IMR-90 (cell line): ENCODE data around the gene ROBO3. TPM values are rescaled to one million over a fixed set of nuclear protein-coding genes. Genes with fewer than 3 reads are reported as not detected.
A peak's percentile ranks its signal among the peaks of the same experiment; 100 is the strongest.

Experiments
- ATAC-seq: fragments of 200-7000 bp; cut with Tn5 transposase; 2 replicates; pipeline ENCODE4 v1.9.1; 2020; ENCODE audit warnings: low read depth, mild to moderate bottlenecking, moderate library complexity
- BruUV-seq: library from RNA; stranded (reverse); fragments of 400-500 nt; replicated peaks from 2 replicates; lab custom pipeline; 2021; lab: Mats Ljungman, UMichigan
- CTCF ChIA-PET: fragments of 300-600 bp; formaldehyde crosslinking; extraction: SDS; loops from one replicate; lab custom pipeline; 2021; ENCODE audit warnings: antibody characterized with exemption; lab: Yijun Ruan, JAX
- POLR2A ChIA-PET: fragments of 300-600 bp; sonication (Branson Sonifier 250); formaldehyde crosslinking; loops from one replicate; lab custom pipeline; 2022; ENCODE audit warnings: antibody characterized with exemption; ENCODE audit not compliant: unreplicated experiment; lab: Charles Lee
- DNase-seq: peaks from one replicate; pipeline ENCODE4 v3.0.0; 2013
- H2AFZ ChIP-seq: replicated peaks from 2 replicates; pipeline ENCODE3; 2013; ENCODE audit warnings: low read length, mild to moderate bottlenecking; ENCODE audit not compliant: poor library complexity
- H2AK5ac ChIP-seq: 2 replicates; pipeline ENCODE4 v1.6.1; 2013; ENCODE audit warnings: low read depth, low read length, inconsistent platforms
- H2AK9ac ChIP-seq: replicated peaks from 2 replicates; pipeline ENCODE3; 2013; ENCODE audit warnings: mild to moderate bottlenecking, low read depth, low read length, moderate library complexity; ENCODE audit not compliant: poor library complexity
- H2BK120ac ChIP-seq: 2 replicates; pipeline ENCODE4 v1.6.1; 2013; ENCODE audit warnings: low read depth, low read length, inconsistent platforms
- H2BK15ac ChIP-seq: 3 replicates; pipeline ENCODE4 v1.6.1; 2013; ENCODE audit warnings: low read depth, low read length, inconsistent platforms
- H2BK20ac ChIP-seq: 2 replicates; pipeline ENCODE4 v1.6.1; 2013; ENCODE audit warnings: low read depth, mild to moderate bottlenecking, inconsistent platforms, low read length, moderate library complexity
- H2BK5ac ChIP-seq: 2 replicates; pipeline ENCODE4 v1.6.1; 2013; ENCODE audit warnings: mild to moderate bottlenecking, low read depth, low read length, inconsistent platforms; ENCODE audit not compliant: poor library complexity, severe bottlenecking
- H3K14ac ChIP-seq: replicated peaks from 2 replicates; pipeline ENCODE4 v1.6.1; 2013; ENCODE audit warnings: low read depth, low read length, inconsistent platforms
- H3K18ac ChIP-seq: 2 replicates; pipeline ENCODE4 v1.6.1; 2013; ENCODE audit warnings: low read depth, low read length, control low read depth
- H3K23ac ChIP-seq: 2 replicates; pipeline ENCODE4 v1.6.1; 2013; ENCODE audit warnings: low read depth, low read length, inconsistent platforms
- H3K27ac ChIP-seq: 2 replicates; pipeline ENCODE4 v1.5.1; 2013; ENCODE audit warnings: mild to moderate bottlenecking, control low read depth, low read length; ENCODE audit not compliant: insufficient read depth
- H3K27me3 ChIP-seq: 2 replicates; pipeline ENCODE4 v1.6.1; 2013; ENCODE audit warnings: low read length; ENCODE audit not compliant: control insufficient read depth, insufficient read depth
- H3K36me3 ChIP-seq: 2 replicates; pipeline ENCODE4 v1.6.1; 2013; ENCODE audit warnings: low read length, mixed read lengths; ENCODE audit not compliant: control insufficient read depth, insufficient read depth
- H3K4ac ChIP-seq: 2 replicates; pipeline ENCODE4 v1.6.1; 2013; ENCODE audit warnings: low read depth, low read length, inconsistent platforms
- H3K4me1 ChIP-seq: 2 replicates; pipeline ENCODE4 v1.6.1; 2013; ENCODE audit warnings: low read length, mixed read lengths; ENCODE audit not compliant: control insufficient read depth, insufficient read depth
- H3K4me2 ChIP-seq: 2 replicates; pipeline ENCODE4 v1.6.1; 2013; ENCODE audit warnings: low read depth, mild to moderate bottlenecking, control low read depth, low read length, moderate library complexity
- H3K4me3 ChIP-seq: 2 replicates; pipeline ENCODE4 v1.5.1; 2013; ENCODE audit warnings: low read depth, mild to moderate bottlenecking, control low read depth, low read length, moderate library complexity; ENCODE audit not compliant: insufficient read depth
- H3K56ac ChIP-seq: 2 replicates; pipeline ENCODE4 v1.6.1; 2013; ENCODE audit warnings: low read length, inconsistent platforms; ENCODE audit not compliant: insufficient read depth; ENCODE audit errors: extremely low read depth
- H3K79me1 ChIP-seq, 2 experiments: 2 replicates each; pipeline ENCODE4 v1.6.1; 2013; ENCODE audit warnings: low read length in 2 of 2, inconsistent platforms in 1 of 2, low read depth in 1 of 2
- H3K9ac ChIP-seq: 2 replicates; pipeline ENCODE4 v1.6.1; 2013; ENCODE audit warnings: low read depth, low read length, control low read depth
- H3K9me1 ChIP-seq: 2 replicates; pipeline ENCODE4 v1.6.1; 2013; ENCODE audit warnings: low read length, inconsistent platforms; ENCODE audit not compliant: insufficient read depth
- H3K9me3 ChIP-seq: 2 replicates; pipeline ENCODE4 v1.6.1; 2013; ENCODE audit warnings: low read length; ENCODE audit not compliant: control insufficient read depth, insufficient read depth
- H4K20me1 ChIP-seq: 2 replicates; pipeline ENCODE4 v1.6.1; 2013; ENCODE audit warnings: low read length, inconsistent platforms; ENCODE audit not compliant: insufficient read depth
- H4K5ac ChIP-seq: 2 replicates; pipeline ENCODE4 v1.6.1; 2013; ENCODE audit warnings: mild to moderate bottlenecking, low read depth, low read length, control low read depth
- H4K8ac ChIP-seq, 2 experiments: 2 replicates each; pipeline ENCODE4 v1.6.1; 2013; ENCODE audit warnings: low read depth in 2 of 2, low read length in 2 of 2, control low read depth in 1 of 2, inconsistent platforms in 1 of 2
- H4K91ac ChIP-seq: 2 replicates; pipeline ENCODE4 v1.6.1; 2013; ENCODE audit warnings: low read depth, low read length, inconsistent platforms; ENCODE audit not compliant: insufficient read depth
- CEBPB ChIP-seq: IDR thresholded peaks from 2 replicates; pipeline ENCODE4 v1.6.1; 2012; ENCODE audit warnings: low read depth, low read length, improper control_type of control experiment
- NFE2L2 ChIP-seq: fragments of 150-350 bp; IDR thresholded peaks from 2 replicates; pipeline ENCODE4 v1.6.1; 2016; ENCODE audit warnings: low read depth, mild to moderate bottlenecking, low read length
- RAD21 ChIP-seq: IDR thresholded peaks from 2 replicates; pipeline ENCODE4 v1.6.1; 2012; ENCODE audit warnings: low read length, improper control_type of control experiment
- RCOR1 ChIP-seq: IDR thresholded peaks from 2 replicates; pipeline ENCODE4 v1.6.1; 2012; ENCODE audit warnings: mild to moderate bottlenecking, low read length, improper control_type of control experiment; ENCODE audit not compliant: insufficient replicate concordance
- SMC3 ChIP-seq: fragments of 150-350 bp; IDR thresholded peaks from 2 replicates; pipeline ENCODE4 v1.6.1; 2016; ENCODE audit warnings: low read depth, mild to moderate bottlenecking, antibody characterized with exemption, low read length, moderate library complexity
- WGBS, 2 experiments: methylation state at CpG; one replicate each; pipeline versions ENCODE4 v1.1.5 to v1.1.7; 2013; ENCODE audit warnings: missing lambda C conversion rate in 2 of 2; ENCODE audit not compliant: insufficient read length in 1 of 2; ENCODE audit errors: extremely low coverage in 2 of 2; 5-methylcytosine and 5-hydroxymethylcytosine counted together
- dilution Hi-C: fragments of 300-500 bp; cut with HindIII; formaldehyde crosslinking; loops from one replicate; pipeline ENCODE4 v1.14.3; 2018; ENCODE audit warnings: low sequenced_read_pairs; ENCODE audit not compliant: unreplicated experiment
- in situ Hi-C: fragments of 300-500 bp; cut with MboI; formaldehyde crosslinking; loops from 3 replicates; pipeline ENCODE4 v1.14.3; 2019; ENCODE audit warnings: low sequenced_read_pairs, inconsistent platforms, mixed read lengths
- intact Hi-C: fragments of 100-400 bp; cut with micrococcal nuclease; formaldehyde crosslinking; loops from 2 replicates; pipeline ENCODE4 v1.10.0; 2022
- polyA plus RNA-seq, 3 experiments: library from polyadenylated mRNA; depleted of rRNA; stranded (reverse); fragments of >200 nt; gene quantifications; 2 replicates each; pipeline ENCODE4 v1.2.3, GENCODE V29; 2012; ENCODE audit warnings: low replicate concordance in 1 of 3
- total RNA-seq: library from RNA; depleted of rRNA; stranded (reverse); fragments of >200 nt; gene quantifications from 2 replicates; pipeline ENCODE4 v1.2.3, GENCODE V29; 2012
- TF ChIP-seq, protein P1 (sequence below): conservative IDR thresholded peaks from 2 replicates; pipeline ENCODE4 v1.5.1; 2012; ENCODE audit warnings: mild to moderate bottlenecking, low read depth, low read length, improper control_type of control experiment

Gene ROBO3
- total and polyA plus RNA-seq, 2 of the 4 experiments (the other 2 are of a cell fraction) = 12.0 to 54.1 TPM

DNA sequence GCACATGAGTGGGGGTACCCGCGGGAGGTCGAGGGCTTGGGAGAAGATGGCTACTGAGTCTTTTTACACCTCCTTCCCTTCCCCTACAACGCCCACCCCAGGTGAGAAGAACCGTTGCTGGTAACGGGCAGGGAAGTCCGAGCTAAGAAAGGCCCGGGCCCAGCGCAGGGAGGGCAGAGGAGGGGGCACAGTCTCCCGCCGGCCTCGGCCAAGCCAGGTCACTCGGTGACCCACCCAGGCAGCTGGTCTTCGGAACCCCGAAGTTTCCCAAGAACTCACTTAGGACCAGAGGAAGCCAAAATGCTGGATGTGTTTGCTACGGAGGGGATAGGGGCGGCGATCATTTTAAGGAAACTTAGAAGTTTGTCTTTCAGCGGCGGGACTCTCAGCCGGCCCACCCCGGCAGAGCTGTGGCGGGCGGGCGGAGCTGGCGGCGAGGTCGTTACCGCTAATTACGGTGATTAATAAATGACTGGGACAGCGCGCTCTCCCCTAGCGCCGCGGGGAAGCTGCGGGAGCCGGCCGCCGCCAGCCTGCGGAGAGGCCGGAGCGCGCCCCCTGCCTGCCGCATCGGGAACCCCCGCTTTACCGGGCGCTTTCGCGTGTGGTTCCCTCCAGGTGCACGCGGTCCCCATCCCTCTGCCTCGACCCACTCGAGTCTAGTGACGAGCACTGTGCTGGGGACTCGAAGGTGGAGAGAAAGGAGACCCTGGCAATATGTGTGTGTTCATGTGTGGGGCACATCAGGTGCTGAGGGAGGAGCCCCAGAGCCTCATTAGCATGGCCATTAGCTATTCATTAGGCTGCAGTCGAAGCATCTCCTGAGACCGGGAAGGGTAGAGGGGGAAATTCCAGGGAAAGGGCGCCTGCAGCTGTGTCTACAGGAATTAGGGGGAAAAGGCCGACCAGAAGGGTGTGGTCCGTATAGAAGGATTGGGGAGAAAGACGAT, 945 bp downstream of the ROBO3 start:
- Histone ChIP-seq H3K4me2 (peak overlapping the region; percentile 55; the same call in 1 of the 2 replicates), H2BK120ac (no peak overlapping the region), H3K27me3 (peaks cover 96% of the 10 kb centered on the region), H3K9me1 (no peaks in the 10 kb centered on the region; the same call in 1 of the 2 replicates), H2AK9ac (peak overlapping the region; percentile 52), H4K8ac (no peak overlapping the region), H2BK5ac (no peak overlapping the region), H3K27ac (no peak overlapping the region), H4K91ac (no peak overlapping the region), H3K79me1 (no peaks in the 10 kb centered on the region), H3K4me1 (peaks cover 2% of the 10 kb centered on the region), H4K5ac (no peak overlapping the region), H3K4ac (no peak overlapping the region), H3K23ac (peak overlapping the region; percentile 42; the same call in 1 of the 2 replicates), H3K9ac (no peak overlapping the region), H3K18ac (no peak overlapping the region), H2AK5ac (peak overlapping the region; percentile 44; the same call in 1 of the 2 replicates), H3K4me3 (peak overlapping the region; percentile 20; the same call in 1 of the 2 replicates), H3K56ac (no peak overlapping the region), H2BK15ac (no peak overlapping the region), H3K9me3 (no peaks in the 10 kb centered on the region; the same call in 1 of the 2 replicates), H3K36me3 (no peaks in the 10 kb centered on the region), H2BK20ac (no peak overlapping the region), H4K20me1 (0 out of 2 replicates have a peak, but pooled peaks cover 4% of the 10 kb centered on the region), H3K14ac (no peak overlapping the region), H2AFZ (peak overlapping the region; percentile 68)
- dilution Hi-C loops = no loop called here
- no TSS peak for BruUV-seq
- ATAC-seq = peak; percentile 56
- in situ Hi-C loops = no loop called here
- peak; percentile 15 for DNase-seq
- POLR2A ChIA-PET = no interaction called here
- CTCF ChIA-PET = interaction anchor here (0.6 to 2.4 kb wide), 15 partner anchors 8 to 579 kb away, joined by 3 to 19 read pairs (median 3); partner anchors contain the start of gene HEPN1
- no peak for TF ChIP-seq NFE2L2
- peak; percentile 46 for TF ChIP-seq SMC3
- TF ChIP-seq CEBPB = no peak
- TF ChIP-seq RCOR1 = no peak
- TF ChIP-seq, protein P1, sequence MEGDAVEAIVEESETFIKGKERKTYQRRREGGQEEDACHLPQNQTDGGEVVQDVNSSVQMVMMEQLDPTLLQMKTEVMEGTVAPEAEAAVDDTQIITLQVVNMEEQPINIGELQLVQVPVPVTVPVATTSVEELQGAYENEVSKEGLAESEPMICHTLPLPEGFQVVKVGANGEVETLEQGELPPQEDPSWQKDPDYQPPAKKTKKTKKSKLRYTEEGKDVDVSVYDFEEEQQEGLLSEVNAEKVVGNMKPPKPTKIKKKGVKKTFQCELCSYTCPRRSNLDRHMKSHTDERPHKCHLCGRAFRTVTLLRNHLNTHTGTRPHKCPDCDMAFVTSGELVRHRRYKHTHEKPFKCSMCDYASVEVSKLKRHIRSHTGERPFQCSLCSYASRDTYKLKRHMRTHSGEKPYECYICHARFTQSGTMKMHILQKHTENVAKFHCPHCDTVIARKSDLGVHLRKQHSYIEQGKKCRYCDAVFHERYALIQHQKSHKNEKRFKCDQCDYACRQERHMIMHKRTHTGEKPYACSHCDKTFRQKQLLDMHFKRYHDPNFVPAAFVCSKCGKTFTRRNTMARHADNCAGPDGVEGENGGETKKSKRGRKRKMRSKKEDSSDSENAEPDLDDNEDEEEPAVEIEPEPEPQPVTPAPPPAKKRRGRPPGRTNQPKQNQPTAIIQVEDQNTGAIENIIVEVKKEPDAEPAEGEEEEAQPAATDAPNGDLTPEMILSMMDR = peak; percentile 69
- peak; percentile 42; the same call in 1 of the 2 replicates for TF ChIP-seq RAD21
- intact Hi-C loops = loop anchor here (1.0 to 10.0 kb wide), 4 partner anchors 29 to 791 kb away; no protein-coding TSS in a partner anchor
- WGBS, 2 experiments = 0% methylated on average over 23 of the region's 62 CpGs; no CpG with 5 or more reads in 1 of the 2 experiments
